ENCODE results near the gene CATSPERB.

- TF ChIP-seq, protein P1, sequence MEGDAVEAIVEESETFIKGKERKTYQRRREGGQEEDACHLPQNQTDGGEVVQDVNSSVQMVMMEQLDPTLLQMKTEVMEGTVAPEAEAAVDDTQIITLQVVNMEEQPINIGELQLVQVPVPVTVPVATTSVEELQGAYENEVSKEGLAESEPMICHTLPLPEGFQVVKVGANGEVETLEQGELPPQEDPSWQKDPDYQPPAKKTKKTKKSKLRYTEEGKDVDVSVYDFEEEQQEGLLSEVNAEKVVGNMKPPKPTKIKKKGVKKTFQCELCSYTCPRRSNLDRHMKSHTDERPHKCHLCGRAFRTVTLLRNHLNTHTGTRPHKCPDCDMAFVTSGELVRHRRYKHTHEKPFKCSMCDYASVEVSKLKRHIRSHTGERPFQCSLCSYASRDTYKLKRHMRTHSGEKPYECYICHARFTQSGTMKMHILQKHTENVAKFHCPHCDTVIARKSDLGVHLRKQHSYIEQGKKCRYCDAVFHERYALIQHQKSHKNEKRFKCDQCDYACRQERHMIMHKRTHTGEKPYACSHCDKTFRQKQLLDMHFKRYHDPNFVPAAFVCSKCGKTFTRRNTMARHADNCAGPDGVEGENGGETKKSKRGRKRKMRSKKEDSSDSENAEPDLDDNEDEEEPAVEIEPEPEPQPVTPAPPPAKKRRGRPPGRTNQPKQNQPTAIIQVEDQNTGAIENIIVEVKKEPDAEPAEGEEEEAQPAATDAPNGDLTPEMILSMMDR (IDR thresholded peaks at IDR 0.05): no peak
- no peak for TF ChIP-seq POLR2A (IDR thresholded peaks at IDR 0.05)
Observed at GRCh38 chr14:91654836-91655235, 77.0 kb downstream of the CATSPERB start.

All from uterus (tissue), 2 donors.